Mononuclear cell (primary cell): Measurements from ENCODE around the gene KRT71. TPM values are rescaled to one million over a fixed set of nuclear protein-coding genes. Genes with fewer than 3 reads are reported as not detected.

Experiments used
- total RNA-seq: library from RNA; depleted of rRNA; stranded (reverse); fragments of >200 nt; gene quantifications from one replicate; pipeline ENCODE4 v1.2.3, GENCODE V29; 2012

KRT71 gene
- total RNA-seq, 1 donor = not detected

Other genes with a start within 250 kb of the KRT71 start
- gene KRT83, start 231.7 kb downstream of the KRT71 start, total RNA-seq = not detected
- not detected for gene KRT85, start 185.7 kb downstream of the KRT71 start, total RNA-seq
- not detected for gene KRT84, start 167.5 kb downstream of the KRT71 start, total RNA-seq
- gene KRT82, start 146.8 kb downstream of the KRT71 start, total RNA-seq = not detected
- not detected for gene KRT75, start 118.8 kb downstream of the KRT71 start, total RNA-seq
- not detected for gene KRT6B, start 101.0 kb downstream of the KRT71 start, total RNA-seq
- not detected for gene KRT6C, start 79.3 kb downstream of the KRT71 start, total RNA-seq
- not detected for gene KRT6A, start 59.9 kb downstream of the KRT71 start, total RNA-seq
- gene KRT5, start 32.8 kb downstream of the KRT71 start, total RNA-seq = 0.42 TPM
- gene KRT74, start 20.7 kb upstream of the KRT71 start, total RNA-seq = 0.10 TPM
- gene KRT72, start 48.3 kb upstream of the KRT71 start, total RNA-seq = 10.2 TPM
- 21.4 TPM for gene KRT73, start 65.4 kb upstream of the KRT71 start, total RNA-seq
- gene KRT2, start 99.1 kb upstream of the KRT71 start, total RNA-seq = 0.94 TPM
- 1.8 TPM for gene KRT1, start 127.3 kb upstream of the KRT71 start, total RNA-seq
- not detected for gene KRT77, start 150.4 kb upstream of the KRT71 start, total RNA-seq
- gene KRT76, start 224.2 kb upstream of the KRT71 start, total RNA-seq = not detected
- not detected for gene KRT3, start 243.0 kb upstream of the KRT71 start, total RNA-seq